ENCODE data around the gene TANGO6.

TANGO6 gene

DNA sequence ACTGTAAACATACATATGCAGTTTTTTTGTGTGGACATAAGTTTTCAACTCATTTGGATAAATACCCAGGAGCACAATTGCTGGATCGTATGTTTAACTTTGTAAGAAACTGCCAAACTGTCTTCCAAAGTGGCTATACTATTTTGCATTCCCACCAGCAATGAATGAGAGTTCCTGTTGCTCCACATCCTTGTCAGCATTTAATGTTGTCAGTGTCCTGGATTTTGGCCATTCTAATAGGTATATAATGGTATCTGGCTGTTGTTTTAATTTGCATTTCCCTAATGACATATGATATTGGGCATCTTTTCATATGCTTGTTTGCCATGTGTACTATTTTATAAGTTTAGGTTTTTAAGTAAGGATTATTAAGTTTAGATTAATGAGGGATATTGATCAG, 14.1 kb downstream of the TANGO6 start:
- no peaks in the 10 kb centered on the region for H3K4me1 ChIP-seq
- no peak for DNase-seq
- H3K27me3 ChIP-seq = no peaks in the 10 kb centered on the region
- H3K9me3 ChIP-seq = no peaks in the 10 kb centered on the region
- TF ChIP-seq, protein P1, sequence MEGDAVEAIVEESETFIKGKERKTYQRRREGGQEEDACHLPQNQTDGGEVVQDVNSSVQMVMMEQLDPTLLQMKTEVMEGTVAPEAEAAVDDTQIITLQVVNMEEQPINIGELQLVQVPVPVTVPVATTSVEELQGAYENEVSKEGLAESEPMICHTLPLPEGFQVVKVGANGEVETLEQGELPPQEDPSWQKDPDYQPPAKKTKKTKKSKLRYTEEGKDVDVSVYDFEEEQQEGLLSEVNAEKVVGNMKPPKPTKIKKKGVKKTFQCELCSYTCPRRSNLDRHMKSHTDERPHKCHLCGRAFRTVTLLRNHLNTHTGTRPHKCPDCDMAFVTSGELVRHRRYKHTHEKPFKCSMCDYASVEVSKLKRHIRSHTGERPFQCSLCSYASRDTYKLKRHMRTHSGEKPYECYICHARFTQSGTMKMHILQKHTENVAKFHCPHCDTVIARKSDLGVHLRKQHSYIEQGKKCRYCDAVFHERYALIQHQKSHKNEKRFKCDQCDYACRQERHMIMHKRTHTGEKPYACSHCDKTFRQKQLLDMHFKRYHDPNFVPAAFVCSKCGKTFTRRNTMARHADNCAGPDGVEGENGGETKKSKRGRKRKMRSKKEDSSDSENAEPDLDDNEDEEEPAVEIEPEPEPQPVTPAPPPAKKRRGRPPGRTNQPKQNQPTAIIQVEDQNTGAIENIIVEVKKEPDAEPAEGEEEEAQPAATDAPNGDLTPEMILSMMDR (IDR thresholded peaks at IDR 0.05; ENCODE audit: low read depth, low read length) = no peak
- H3K4me3 ChIP-seq (ENCODE audit: low read depth, low read length) = no peak overlapping the region
- H3K36me3 ChIP-seq = no peaks in the 10 kb centered on the region; the same call in 1 of the 2 replicates

- H3K27me3 ChIP-seq = no peaks in the 10 kb centered on the region
- no peak overlapping the region for H3K4me3 ChIP-seq (ENCODE audit: low read depth, low read length)
- TF ChIP-seq, protein P1 (IDR thresholded peaks at IDR 0.05; ENCODE audit: low read depth, low read length) = no peak
- H3K4me1 ChIP-seq = no peaks in the 10 kb centered on the region
- no peak for DNase-seq
- peaks cover 5% of the 10 kb centered on the region for H3K36me3 ChIP-seq
- H3K9me3 ChIP-seq = no peaks in the 10 kb centered on the region
Observed at GRCh38 chr16:68859828-68860227, 16.5 kb downstream of the TANGO6 start.

GRCh38 chr16:68860978-68861892, 17.9 kb downstream of the TANGO6 start:
- no peaks in the 10 kb centered on the region for H3K4me1 ChIP-seq
- DNase-seq = no peak
- no peaks in the 10 kb centered on the region for H3K27me3 ChIP-seq
- TF ChIP-seq, protein P1 (IDR thresholded peaks at IDR 0.05; ENCODE audit: low read depth, low read length) = no peak
- H3K4me3 ChIP-seq (ENCODE audit: low read depth, low read length) = no peak overlapping the region
- H3K36me3 ChIP-seq = peaks cover 5% of the 10 kb centered on the region
- no peaks in the 10 kb centered on the region for H3K9me3 ChIP-seq

GRCh38 chr16:68866933-68867332, 23.6 kb downstream of the TANGO6 start:
- peaks cover 5% of the 10 kb centered on the region for H3K36me3 ChIP-seq
- no peaks in the 10 kb centered on the region for H3K9me3 ChIP-seq
- H3K4me1 ChIP-seq = no peaks in the 10 kb centered on the region
- no peak for DNase-seq
- TF ChIP-seq, protein P1 (IDR thresholded peaks at IDR 0.05; ENCODE audit: low read depth, low read length) = no peak
- H3K27me3 ChIP-seq = no peaks in the 10 kb centered on the region
- H3K4me3 ChIP-seq (ENCODE audit: low read depth, low read length) = no peak overlapping the region

DNA sequence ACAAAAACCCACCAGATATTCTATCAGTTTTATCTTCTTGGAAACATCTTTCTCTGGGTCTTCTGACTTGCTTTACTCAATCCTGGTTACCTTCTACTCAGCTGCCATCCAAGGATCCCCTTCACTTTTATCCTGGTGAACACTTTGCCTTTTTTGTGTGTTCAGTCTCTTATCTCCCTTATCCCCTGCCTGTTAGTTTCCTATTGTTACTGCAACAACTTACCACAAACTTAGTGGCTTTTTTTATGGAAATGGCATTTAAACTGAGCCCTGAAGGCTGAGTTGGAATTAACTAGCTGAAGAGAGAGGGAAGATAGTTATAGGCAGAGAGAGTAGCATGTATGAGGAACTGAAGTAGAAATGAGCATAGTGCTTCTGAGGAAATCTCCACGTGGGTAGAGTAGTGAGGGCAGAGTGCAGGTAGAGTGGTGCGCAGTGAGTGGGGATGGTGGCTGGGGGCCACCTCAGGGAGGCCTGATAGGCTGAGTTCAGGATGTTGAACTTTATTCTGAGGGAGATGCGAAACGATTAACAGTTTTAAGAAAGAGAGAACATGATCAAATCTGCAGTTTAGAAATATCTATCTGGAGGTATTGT, 26.3 kb downstream of the TANGO6 start:
- no peaks in the 10 kb centered on the region for H3K4me1 ChIP-seq
- TF ChIP-seq, protein P1 (IDR thresholded peaks at IDR 0.05; ENCODE audit: low read depth, low read length) = no peak
- no peak overlapping the region for H3K4me3 ChIP-seq (ENCODE audit: low read depth, low read length)
- no peak for DNase-seq
- no peaks in the 10 kb centered on the region for H3K9me3 ChIP-seq
- no peaks in the 10 kb centered on the region for H3K27me3 ChIP-seq
- no peaks in the 10 kb centered on the region for H3K36me3 ChIP-seq

Measured in BE2C (cell line).